Activated CD8-positive, alpha-beta T cell treated with anti-CD3 and anti-CD28 coated beads for 36 hours (primary cell): ENCODE measurements around the gene CDA. TPM values are rescaled to one million over a fixed set of nuclear protein-coding genes. Genes with fewer than 3 reads are reported as not detected.

Experiments used
- ATAC-seq: fragments of 200-7000 bp; cut with Tn5 transposase; one replicate; pipeline ENCODE4 v1.10.0; 2021; ENCODE audit warnings: mild to moderate bottlenecking, moderate library complexity
- CTCF ChIA-PET: fragments of 350-600 bp; sonication (Branson Sonifier 250); formaldehyde crosslinking; loops from one replicate; lab custom pipeline; 2021; ENCODE audit warnings: antibody characterized with exemption; lab: Charles Lee
- POLR2A ChIA-PET: fragments of 350-600 bp; sonication (Branson Sonifier 250); formaldehyde crosslinking; loops from one replicate; lab custom pipeline; 2021; ENCODE audit warnings: antibody characterized with exemption; lab: Charles Lee
- DNase-seq: peaks from one replicate; pipeline ENCODE4 v3.0.0-alpha.2; 2020
- H3K27ac Mint-ChIP-seq: one replicate; pipeline ENCODE4 v1.8.0; 2021; ENCODE audit warnings: mild to moderate bottlenecking, mixed read lengths
- H3K27me3 Mint-ChIP-seq: one replicate; pipeline ENCODE4 v1.8.0; 2021; ENCODE audit warnings: mixed read lengths
- H3K36me3 Mint-ChIP-seq: one replicate; pipeline ENCODE4 v1.8.0; 2021; ENCODE audit warnings: low read depth, mixed read lengths
- H3K4me1 Mint-ChIP-seq: one replicate; pipeline ENCODE4 v1.8.0; 2021; ENCODE audit warnings: low read depth, mixed read lengths
- H3K4me3 Mint-ChIP-seq: one replicate; pipeline ENCODE4 v1.8.0; 2021; ENCODE audit warnings: mild to moderate bottlenecking, moderate library complexity, mixed read lengths
- H3K9me3 Mint-ChIP-seq: one replicate; pipeline ENCODE4 v1.8.0; 2021; ENCODE audit warnings: mixed read lengths
- intact Hi-C: fragments of 100-400 bp; cut with micrococcal nuclease; formaldehyde crosslinking; loops from one replicate; pipeline ENCODE4 v1.10.0; 2022
- total RNA-seq, 2 experiments: library from RNA; stranded (reverse); gene quantifications; one replicate each; pipeline ENCODE4 v1.2.3, GENCODE V29; 2021
- TF ChIP-seq, protein P1 (sequence below): fragments of 200-600 bp; IDR thresholded peaks from one replicate; pipeline ENCODE4 v1.8.0; 2022; ENCODE audit warnings: antibody characterized with exemption, mild to moderate bottlenecking

Gene CDA
- total RNA-seq, 2 experiments from 2014 or later: not detected

DNA sequence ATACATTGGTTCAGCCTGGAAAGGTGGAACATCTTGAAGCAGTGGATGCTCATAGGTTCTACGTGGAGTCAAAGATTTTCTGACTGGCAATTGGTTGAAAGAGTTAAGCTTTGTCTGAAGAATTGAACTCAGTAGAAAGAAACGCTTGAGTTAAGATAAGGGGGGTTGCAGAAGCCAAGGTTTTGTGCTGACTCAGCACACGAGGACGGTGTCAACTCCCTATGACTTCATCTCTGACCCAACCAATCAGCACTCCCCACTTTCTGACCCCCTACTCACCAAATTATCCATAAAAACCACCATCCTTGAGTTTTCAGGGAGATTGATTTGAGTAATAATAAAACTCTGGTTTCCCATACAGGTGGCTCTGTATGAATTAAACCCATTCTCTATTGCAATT, 41.8 kb downstream of the CDA start:
- Mint-ChIP-seq H3K36me3 (no peaks in the 10 kb centered on the region), H3K4me1 (peaks cover 11% of the 10 kb centered on the region), H3K4me3 (no peak overlapping the region), H3K27ac (no peak overlapping the region), H3K27me3 (peaks cover 6% of the 10 kb centered on the region), H3K9me3 (peaks cover 7% of the 10 kb centered on the region)
- TF ChIP-seq, protein P1, sequence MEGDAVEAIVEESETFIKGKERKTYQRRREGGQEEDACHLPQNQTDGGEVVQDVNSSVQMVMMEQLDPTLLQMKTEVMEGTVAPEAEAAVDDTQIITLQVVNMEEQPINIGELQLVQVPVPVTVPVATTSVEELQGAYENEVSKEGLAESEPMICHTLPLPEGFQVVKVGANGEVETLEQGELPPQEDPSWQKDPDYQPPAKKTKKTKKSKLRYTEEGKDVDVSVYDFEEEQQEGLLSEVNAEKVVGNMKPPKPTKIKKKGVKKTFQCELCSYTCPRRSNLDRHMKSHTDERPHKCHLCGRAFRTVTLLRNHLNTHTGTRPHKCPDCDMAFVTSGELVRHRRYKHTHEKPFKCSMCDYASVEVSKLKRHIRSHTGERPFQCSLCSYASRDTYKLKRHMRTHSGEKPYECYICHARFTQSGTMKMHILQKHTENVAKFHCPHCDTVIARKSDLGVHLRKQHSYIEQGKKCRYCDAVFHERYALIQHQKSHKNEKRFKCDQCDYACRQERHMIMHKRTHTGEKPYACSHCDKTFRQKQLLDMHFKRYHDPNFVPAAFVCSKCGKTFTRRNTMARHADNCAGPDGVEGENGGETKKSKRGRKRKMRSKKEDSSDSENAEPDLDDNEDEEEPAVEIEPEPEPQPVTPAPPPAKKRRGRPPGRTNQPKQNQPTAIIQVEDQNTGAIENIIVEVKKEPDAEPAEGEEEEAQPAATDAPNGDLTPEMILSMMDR: no peak
- intact Hi-C loops: no loop called here
- ATAC-seq: no peak
- ChIA-PET CTCF (interaction anchor here (0.6 to 1.8 kb wide), 6 partner anchors 9 to 222 kb away, joined by 3 to 8 read pairs (median 3); no protein-coding TSS in a partner anchor), POLR2A (no interaction called here)
- no peak for DNase-seq

DNA sequence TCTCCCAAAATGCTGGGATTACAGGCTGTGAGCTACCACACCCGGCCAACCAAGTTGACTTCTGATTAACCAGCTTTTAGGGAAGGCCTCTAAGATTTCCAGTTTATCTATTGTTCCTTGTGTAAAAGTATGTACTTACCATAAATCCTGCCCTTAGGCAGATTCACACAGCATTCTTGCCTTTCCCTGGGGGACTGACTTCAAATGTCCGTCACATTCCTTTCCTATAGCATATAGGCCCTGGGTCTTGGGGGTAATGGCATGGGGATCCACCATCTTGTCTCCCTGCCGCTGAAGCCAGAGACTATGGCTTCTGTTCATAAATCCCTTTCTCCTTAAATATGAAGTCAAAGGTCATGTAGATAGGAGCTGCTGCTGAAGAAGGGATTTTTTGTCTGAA, 43.5 kb downstream of the CDA start:
- intact Hi-C loops: no loop called here
- no peaks in the 10 kb centered on the region for H3K36me3 Mint-ChIP-seq
- CTCF ChIA-PET: interaction anchor here (0.6 to 3.2 kb wide), 22 partner anchors 8 to 1129 kb away, joined by 3 to 31 read pairs (median 6); partner anchors contain the start of genes DDOST and FAM43B
- H3K4me3 Mint-ChIP-seq: peak overlapping the region; percentile 62
- no peak for DNase-seq
- H3K27me3 Mint-ChIP-seq: peaks cover 6% of the 10 kb centered on the region
- H3K4me1 Mint-ChIP-seq: peaks cover 11% of the 10 kb centered on the region
- peaks cover 7% of the 10 kb centered on the region for H3K9me3 Mint-ChIP-seq
- TF ChIP-seq, protein P1: no peak
- no peak for ATAC-seq
- H3K27ac Mint-ChIP-seq: no peak overlapping the region
- POLR2A ChIA-PET: no interaction called here

DNA sequence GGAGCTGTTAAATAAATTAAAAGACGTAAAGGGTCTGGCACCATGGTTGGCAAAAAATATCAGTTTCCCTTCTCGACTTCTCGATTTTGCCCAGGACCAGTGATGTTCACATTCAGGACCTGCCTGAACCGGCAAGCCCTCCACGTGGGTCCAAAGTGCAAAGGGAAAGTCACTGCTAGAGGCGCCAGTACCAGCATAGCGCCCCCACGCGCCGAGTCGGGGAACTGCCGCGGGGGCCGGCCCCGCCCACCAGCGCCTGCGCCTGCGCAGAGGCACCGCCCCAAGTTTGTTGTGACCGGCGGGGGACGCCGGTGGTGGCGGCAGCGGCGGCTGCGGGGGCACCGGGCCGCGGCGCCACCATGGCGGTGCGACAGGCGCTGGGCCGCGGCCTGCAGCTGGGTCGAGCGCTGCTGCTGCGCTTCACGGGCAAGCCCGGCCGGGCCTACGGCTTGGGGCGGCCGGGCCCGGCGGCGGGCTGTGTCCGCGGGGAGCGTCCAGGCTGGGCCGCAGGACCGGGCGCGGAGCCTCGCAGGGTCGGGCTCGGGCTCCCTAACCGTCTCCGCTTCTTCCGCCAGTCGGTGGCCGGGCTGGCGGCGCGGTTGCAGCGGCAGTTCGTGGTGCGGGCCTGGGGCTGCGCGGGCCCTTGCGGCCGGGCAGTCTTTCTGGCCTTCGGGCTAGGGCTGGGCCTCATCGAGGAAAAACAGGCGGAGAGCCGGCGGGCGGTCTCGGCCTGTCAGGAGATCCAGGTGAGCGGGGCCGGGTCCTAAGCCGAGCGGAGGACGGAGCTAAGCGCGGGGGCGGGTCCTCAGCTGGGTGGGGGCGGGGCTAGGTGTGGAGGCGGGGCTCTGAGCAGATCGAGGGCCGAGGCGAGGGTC, 44.5 kb downstream of the CDA start, which contains the start of gene PINK1:
Gene PINK1 (plus strand): TSS at position 269 of the 875 bp plus-strand sequence. CDS start 91 bp downstream, at position 360.
- peak; percentile 92 for ATAC-seq
- intact Hi-C loops: no loop called here
- CTCF ChIA-PET: interaction anchor here (0.6 to 3.2 kb wide), 44 partner anchors 8 to 1128 kb away, joined by 3 to 31 read pairs (median 4); partner anchors contain the start of genes DDOST, FAM43B and MUL1
- peak; percentile 86 for DNase-seq
- TF ChIP-seq, protein P1: peak; percentile 99
- Mint-ChIP-seq H3K27ac (peak within 1 kb of the TSS; percentile 73), H3K4me1 (peaks cover 11% of the 10 kb centered on the region), H3K36me3 (no peaks in the 10 kb centered on the region), H3K9me3 (peaks cover 3% of the 10 kb centered on the region), H3K4me3 (peak within 1 kb of the TSS; percentile 81), H3K27me3 (peaks cover 2% of the 10 kb centered on the region)
- POLR2A ChIA-PET: interaction anchor here (0.6 to 1.8 kb wide), 4 partner anchors 15 to 31 kb away, joined by 3 to 6 read pairs (median 3); no protein-coding TSS in a partner anchor

DNA sequence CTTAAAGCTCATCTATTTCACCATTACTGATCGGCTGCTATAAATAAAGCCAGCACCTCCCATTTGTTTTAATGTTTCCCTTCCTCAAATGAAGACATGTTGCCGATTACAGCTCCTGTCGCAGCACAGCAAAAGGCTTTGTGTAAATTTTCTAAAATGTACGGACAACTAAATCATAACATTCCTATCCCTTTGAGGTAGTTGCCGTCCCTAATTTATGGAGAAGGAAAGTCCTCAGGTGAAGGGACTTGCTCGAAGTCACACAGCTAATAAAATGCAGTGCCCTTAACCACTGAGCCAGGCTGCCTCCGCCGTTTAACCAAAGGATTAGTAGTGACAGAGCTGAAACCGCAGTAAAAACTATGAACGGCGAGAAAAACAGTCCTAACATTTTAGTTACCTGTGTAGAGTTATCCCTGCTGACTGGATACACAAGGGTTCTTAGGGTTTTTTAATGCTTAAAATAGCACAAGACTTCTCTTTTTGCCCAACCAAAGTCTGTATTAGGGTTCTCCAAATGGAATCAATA, 45.2 kb downstream of the CDA start:
- H3K4me1 Mint-ChIP-seq: peaks cover 11% of the 10 kb centered on the region
- peak overlapping the region; percentile 81 for H3K4me3 Mint-ChIP-seq
- H3K36me3 Mint-ChIP-seq: no peaks in the 10 kb centered on the region
- POLR2A ChIA-PET: interaction anchor here (0.6 to 1.8 kb wide), 4 partner anchors 14 to 30 kb away, joined by 3 to 6 read pairs (median 3); no protein-coding TSS in a partner anchor
- TF ChIP-seq, protein P1: no peak
- H3K9me3 Mint-ChIP-seq: peaks cover 2% of the 10 kb centered on the region
- ATAC-seq (peak; percentile 28), DNase-seq (peak; percentile 33)
- H3K27me3 Mint-ChIP-seq: peaks cover under 1% of the 10 kb centered on the region
- intact Hi-C loops: no loop called here
- CTCF ChIA-PET: interaction anchor here (0.6 to 3.2 kb wide), 33 partner anchors 9 to 561 kb away, joined by 3 to 31 read pairs (median 5); partner anchors contain the start of genes DDOST, FAM43B and MUL1
- peak overlapping the region; percentile 73 for H3K27ac Mint-ChIP-seq
